HepG2 (cell line): ENCODE measurements around the gene ZDHHC19. TPM values are rescaled to one million over a fixed set of nuclear protein-coding genes. Genes with fewer than 3 reads are reported as not detected.

Source experiments
- ASH2L ChIP-seq: fragments of 300-600, 200-600 bp; sonication (generic); IDR thresholded peaks from 2 replicates; pipeline ENCODE4 v1.7.0; 2017; ENCODE audit warnings: low read depth, mild to moderate bottlenecking, moderate library complexity, mixed read lengths, low read length; ENCODE audit not compliant: insufficient read length
- BRCA1 ChIP-seq: sonication (generic); formaldehyde crosslinking; IDR thresholded peaks from 2 replicates; pipeline ENCODE4 v1.4.0; 2020; ENCODE audit warnings: missing genetic modification reagents
- EEA1 ChIP-seq: sonication (generic); formaldehyde crosslinking; IDR thresholded peaks from 2 replicates; pipeline ENCODE4 v1.5.1; 2020; ENCODE audit warnings: mild to moderate bottlenecking, missing genetic modification reagents, borderline replicate concordance
- EZH2 ChIP-seq: conservative IDR thresholded peaks from 2 replicates; pipeline ENCODE4 v1.6.1; 2012; ENCODE audit warnings: mild to moderate bottlenecking, low read depth, low read length, moderate library complexity
- IKZF4 ChIP-seq: sonication (generic); formaldehyde crosslinking; IDR thresholded peaks from 2 replicates; pipeline ENCODE4 v1.5.1; 2020; ENCODE audit warnings: borderline replicate concordance, mild to moderate bottlenecking, low read depth, missing genetic modification reagents; ENCODE audit errors: not compliant biosample characterization
- NPAS2 ChIP-seq: sonication (generic); formaldehyde crosslinking; IDR thresholded peaks from 2 replicates; pipeline ENCODE4 v1.8.0; 2022; ENCODE audit warnings: mild to moderate bottlenecking, missing genetic modification reagents, borderline replicate concordance
- RNF2 ChIP-seq: fragments of 450-650 bp; conservative IDR thresholded peaks from 2 replicates; pipeline ENCODE4 v1.6.1; 2016; ENCODE audit warnings: low read depth
- SALL2 ChIP-seq: sonication (generic); formaldehyde crosslinking; IDR thresholded peaks from 2 replicates; pipeline ENCODE4 v1.8.1; 2023; ENCODE audit warnings: mild to moderate bottlenecking, missing genetic modification reagents, inconsistent platforms
- SSRP1 ChIP-seq: IDR thresholded peaks from 2 replicates; pipeline ENCODE4 v1.6.1; 2016; ENCODE audit warnings: control low read depth
- STAG1 ChIP-seq: sonication (generic); formaldehyde crosslinking; IDR thresholded peaks from 2 replicates; pipeline ENCODE4 v1.4.0; 2020; ENCODE audit warnings: missing genetic modification reagents
- TAF1 ChIP-seq: sonication (generic); formaldehyde crosslinking; IDR thresholded peaks from 2 replicates; pipeline ENCODE4 v1.4.0; 2020; ENCODE audit warnings: missing genetic modification reagents
- ZFP82 ChIP-seq: sonication (generic); formaldehyde crosslinking; IDR thresholded peaks from 2 replicates; pipeline ENCODE4 v1.5.1; 2020; ENCODE audit warnings: mild to moderate bottlenecking, missing genetic modification reagents, borderline replicate concordance
- ZNF224 ChIP-seq: sonication (generic); formaldehyde crosslinking; IDR thresholded peaks from 2 replicates; pipeline ENCODE4 v1.5.0; 2020; ENCODE audit warnings: mild to moderate bottlenecking, missing genetic modification reagents
- ZNF34 ChIP-seq: sonication (generic); formaldehyde crosslinking; IDR thresholded peaks from 2 replicates; pipeline ENCODE4 v1.4.0; 2020; ENCODE audit warnings: mild to moderate bottlenecking, missing genetic modification reagents, borderline replicate concordance
- ZNF558 ChIP-seq: sonication (generic); formaldehyde crosslinking; IDR thresholded peaks from 2 replicates; pipeline ENCODE4 v1.9.0; 2022; ENCODE audit warnings: mild to moderate bottlenecking, missing genetic modification reagents, borderline replicate concordance
- ZNF775 ChIP-seq: sonication (generic); formaldehyde crosslinking; IDR thresholded peaks from 2 replicates; pipeline ENCODE4 v1.4.0; 2020; ENCODE audit warnings: missing genetic modification reagents, mild to moderate bottlenecking, moderate library complexity, borderline replicate concordance
- polyA plus RNA-seq, 8 experiments: library from polyadenylated mRNA; depleted of rRNA in 3 of 8; stranded (reverse) in 7 of 8; unstranded in 1 of 8; fragments of >200 nt; fragmentation: Illumina TruSeq in 4 of 8; extraction: Trizol in 4 of 8; gene quantifications; 2 replicates each; pipeline versions ENCODE4 v1.2.1 to v1.2.3, GENCODE V29; 2011 to 2016; ENCODE audit warnings: low read depth in 4 of 8, missing spikeins in 1 of 8, mixed read lengths in 1 of 8; ENCODE audit not compliant: insufficient read depth in 1 of 8
- total RNA-seq, 5 experiments: library from RNA; depleted of rRNA; stranded (reverse); fragments of >200 nt; fragmentation: Illumina TruSeq; extraction: Trizol; gene quantifications; 2 replicates each; pipeline ENCODE4 v1.2.3, GENCODE V29; 2016; ENCODE audit warnings: low read depth in 1 of 5
- TF ChIP-seq, protein P1 (sequence below): sonication (generic); formaldehyde crosslinking; IDR thresholded peaks from 2 replicates; pipeline ENCODE4 v1.4.0; 2020; ENCODE audit warnings: missing genetic modification reagents
- TF ChIP-seq, protein P2 (sequence below): sonication (generic); formaldehyde crosslinking; IDR thresholded peaks from 2 replicates; pipeline ENCODE4 v1.8.0; 2022; ENCODE audit warnings: mild to moderate bottlenecking, missing genetic modification reagents; ENCODE audit not compliant: insufficient replicate concordance
- TF ChIP-seq, protein P3 (sequence below): sonication (generic); formaldehyde crosslinking; IDR thresholded peaks from 2 replicates; pipeline ENCODE4; 2020; ENCODE audit warnings: missing genetic modification reagents, mild to moderate bottlenecking, borderline replicate concordance
- TF ChIP-seq, protein P4 (sequence below): IDR thresholded peaks from 2 replicates; pipeline ENCODE4 v1.6.1; 2012; ENCODE audit warnings: low read length, improper control_type of control experiment

ZDHHC19 gene
- total and polyA plus RNA-seq, 2 of the 13 experiments (the other 11 are each of a cell fraction or from before 2014, with no cell fraction given): 0.22 to 0.53 TPM

DNA sequence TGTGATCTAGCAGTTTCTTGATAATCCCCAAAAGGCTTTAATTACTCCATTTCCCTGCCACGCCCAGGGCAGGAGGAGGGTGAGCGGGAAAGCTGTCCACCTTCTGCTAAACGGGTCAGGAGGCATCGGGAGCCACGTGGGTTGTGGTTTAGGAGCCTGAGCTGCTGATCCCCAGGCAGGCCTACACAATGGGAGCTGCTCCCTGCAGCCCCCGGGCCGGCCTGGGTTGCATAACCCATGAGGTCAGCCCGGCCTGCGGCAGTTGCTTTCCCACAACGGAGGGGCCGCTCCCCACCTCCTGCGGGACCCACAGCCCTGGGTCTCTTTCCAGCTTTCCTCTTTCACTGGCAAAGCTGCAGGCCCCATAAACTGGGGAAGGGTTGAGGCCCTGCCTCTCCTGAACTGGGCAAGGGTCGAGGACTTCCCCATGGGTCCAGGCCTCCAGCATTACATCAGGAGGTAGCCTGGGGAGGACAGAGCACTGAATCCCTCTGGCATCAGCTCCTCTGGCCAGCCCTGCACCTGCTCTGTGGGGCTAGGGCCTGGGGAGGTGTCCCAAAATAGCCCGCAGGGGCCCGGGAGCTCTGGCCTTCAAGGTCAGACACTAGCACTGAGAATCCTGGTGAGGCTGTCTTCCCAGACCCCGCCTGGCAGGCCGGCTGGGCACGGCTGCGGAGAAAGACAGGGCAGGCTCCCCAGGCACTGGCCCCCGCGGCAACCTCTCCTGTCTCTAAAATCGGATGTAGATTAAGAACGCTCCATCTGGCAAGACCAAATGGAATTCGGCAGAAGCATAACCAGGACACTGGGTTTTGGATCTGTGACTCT, 47.3 kb downstream of the ZDHHC19 start (continued):
- no peak for TF ChIP-seq ZNF34 (CRISPR knock-in tag)
- TF ChIP-seq ASH2L: no peak
- TF ChIP-seq IKZF4 (CRISPR knock-in tag): no peak
- no peak for TF ChIP-seq SALL2 (CRISPR knock-in tag)
- TF ChIP-seq BRCA1: no peak
- TF ChIP-seq, protein P1, sequence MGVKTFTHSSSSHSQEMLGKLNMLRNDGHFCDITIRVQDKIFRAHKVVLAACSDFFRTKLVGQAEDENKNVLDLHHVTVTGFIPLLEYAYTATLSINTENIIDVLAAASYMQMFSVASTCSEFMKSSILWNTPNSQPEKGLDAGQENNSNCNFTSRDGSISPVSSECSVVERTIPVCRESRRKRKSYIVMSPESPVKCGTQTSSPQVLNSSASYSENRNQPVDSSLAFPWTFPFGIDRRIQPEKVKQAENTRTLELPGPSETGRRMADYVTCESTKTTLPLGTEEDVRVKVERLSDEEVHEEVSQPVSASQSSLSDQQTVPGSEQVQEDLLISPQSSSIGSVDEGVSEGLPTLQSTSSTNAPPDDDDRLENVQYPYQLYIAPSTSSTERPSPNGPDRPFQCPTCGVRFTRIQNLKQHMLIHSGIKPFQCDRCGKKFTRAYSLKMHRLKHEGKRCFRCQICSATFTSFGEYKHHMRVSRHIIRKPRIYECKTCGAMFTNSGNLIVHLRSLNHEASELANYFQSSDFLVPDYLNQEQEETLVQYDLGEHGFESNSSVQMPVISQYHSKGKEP (CRISPR knock-in tag): no peak
- TF ChIP-seq RNF2: no peak
- no peak; the same call in 1 of the 2 replicates for TF ChIP-seq TAF1 (CRISPR knock-in tag)
- TF ChIP-seq, protein P2, sequence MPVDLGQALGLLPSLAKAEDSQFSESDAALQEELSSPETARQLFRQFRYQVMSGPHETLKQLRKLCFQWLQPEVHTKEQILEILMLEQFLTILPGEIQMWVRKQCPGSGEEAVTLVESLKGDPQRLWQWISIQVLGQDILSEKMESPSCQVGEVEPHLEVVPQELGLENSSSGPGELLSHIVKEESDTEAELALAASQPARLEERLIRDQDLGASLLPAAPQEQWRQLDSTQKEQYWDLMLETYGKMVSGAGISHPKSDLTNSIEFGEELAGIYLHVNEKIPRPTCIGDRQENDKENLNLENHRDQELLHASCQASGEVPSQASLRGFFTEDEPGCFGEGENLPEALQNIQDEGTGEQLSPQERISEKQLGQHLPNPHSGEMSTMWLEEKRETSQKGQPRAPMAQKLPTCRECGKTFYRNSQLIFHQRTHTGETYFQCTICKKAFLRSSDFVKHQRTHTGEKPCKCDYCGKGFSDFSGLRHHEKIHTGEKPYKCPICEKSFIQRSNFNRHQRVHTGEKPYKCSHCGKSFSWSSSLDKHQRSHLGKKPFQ (CRISPR knock-in tag): no peak
- no peak for TF ChIP-seq EEA1 (CRISPR knock-in tag)
- TF ChIP-seq, protein P3, sequence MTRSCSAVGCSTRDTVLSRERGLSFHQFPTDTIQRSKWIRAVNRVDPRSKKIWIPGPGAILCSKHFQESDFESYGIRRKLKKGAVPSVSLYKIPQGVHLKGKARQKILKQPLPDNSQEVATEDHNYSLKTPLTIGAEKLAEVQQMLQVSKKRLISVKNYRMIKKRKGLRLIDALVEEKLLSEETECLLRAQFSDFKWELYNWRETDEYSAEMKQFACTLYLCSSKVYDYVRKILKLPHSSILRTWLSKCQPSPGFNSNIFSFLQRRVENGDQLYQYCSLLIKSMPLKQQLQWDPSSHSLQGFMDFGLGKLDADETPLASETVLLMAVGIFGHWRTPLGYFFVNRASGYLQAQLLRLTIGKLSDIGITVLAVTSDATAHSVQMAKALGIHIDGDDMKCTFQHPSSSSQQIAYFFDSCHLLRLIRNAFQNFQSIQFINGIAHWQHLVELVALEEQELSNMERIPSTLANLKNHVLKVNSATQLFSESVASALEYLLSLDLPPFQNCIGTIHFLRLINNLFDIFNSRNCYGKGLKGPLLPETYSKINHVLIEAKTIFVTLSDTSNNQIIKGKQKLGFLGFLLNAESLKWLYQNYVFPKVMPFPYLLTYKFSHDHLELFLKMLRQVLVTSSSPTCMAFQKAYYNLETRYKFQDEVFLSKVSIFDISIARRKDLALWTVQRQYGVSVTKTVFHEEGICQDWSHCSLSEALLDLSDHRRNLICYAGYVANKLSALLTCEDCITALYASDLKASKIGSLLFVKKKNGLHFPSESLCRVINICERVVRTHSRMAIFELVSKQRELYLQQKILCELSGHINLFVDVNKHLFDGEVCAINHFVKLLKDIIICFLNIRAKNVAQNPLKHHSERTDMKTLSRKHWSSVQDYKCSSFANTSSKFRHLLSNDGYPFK (CRISPR knock-in tag): no peak
- TF ChIP-seq EZH2: no peak
- TF ChIP-seq STAG1: no peak
- no peak for TF ChIP-seq NPAS2 (CRISPR knock-in tag)
- no peak for TF ChIP-seq ZNF224 (CRISPR knock-in tag)
- no peak for TF ChIP-seq ZNF558 (CRISPR knock-in tag)
- no peak for TF ChIP-seq ZNF775
- TF ChIP-seq, protein P4, sequence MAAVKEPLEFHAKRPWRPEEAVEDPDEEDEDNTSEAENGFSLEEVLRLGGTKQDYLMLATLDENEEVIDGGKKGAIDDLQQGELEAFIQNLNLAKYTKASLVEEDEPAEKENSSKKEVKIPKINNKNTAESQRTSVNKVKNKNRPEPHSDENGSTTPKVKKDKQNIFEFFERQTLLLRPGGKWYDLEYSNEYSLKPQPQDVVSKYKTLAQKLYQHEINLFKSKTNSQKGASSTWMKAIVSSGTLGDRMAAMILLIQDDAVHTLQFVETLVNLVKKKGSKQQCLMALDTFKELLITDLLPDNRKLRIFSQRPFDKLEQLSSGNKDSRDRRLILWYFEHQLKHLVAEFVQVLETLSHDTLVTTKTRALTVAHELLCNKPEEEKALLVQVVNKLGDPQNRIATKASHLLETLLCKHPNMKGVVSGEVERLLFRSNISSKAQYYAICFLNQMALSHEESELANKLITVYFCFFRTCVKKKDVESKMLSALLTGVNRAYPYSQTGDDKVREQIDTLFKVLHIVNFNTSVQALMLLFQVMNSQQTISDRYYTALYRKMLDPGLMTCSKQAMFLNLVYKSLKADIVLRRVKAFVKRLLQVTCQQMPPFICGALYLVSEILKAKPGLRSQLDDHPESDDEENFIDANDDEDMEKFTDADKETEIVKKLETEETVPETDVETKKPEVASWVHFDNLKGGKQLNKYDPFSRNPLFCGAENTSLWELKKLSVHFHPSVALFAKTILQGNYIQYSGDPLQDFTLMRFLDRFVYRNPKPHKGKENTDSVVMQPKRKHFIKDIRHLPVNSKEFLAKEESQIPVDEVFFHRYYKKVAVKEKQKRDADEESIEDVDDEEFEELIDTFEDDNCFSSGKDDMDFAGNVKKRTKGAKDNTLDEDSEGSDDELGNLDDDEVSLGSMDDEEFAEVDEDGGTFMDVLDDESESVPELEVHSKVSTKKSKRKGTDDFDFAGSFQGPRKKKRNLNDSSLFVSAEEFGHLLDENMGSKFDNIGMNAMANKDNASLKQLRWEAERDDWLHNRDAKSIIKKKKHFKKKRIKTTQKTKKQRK: no peak
- TF ChIP-seq SSRP1 (CRISPR knock-in tag): no peak
- no peak for TF ChIP-seq ZFP82
